ENCODE measurements around the gene TBC1D8.
A peak's percentile ranks its signal among the peaks of the same experiment; 100 is the strongest.

Gene TBC1D8

GRCh38 chr2:101116348-101116747 lies 34.8 kb downstream of the TBC1D8 start:
- TF ChIP-seq YY1 (IDR thresholded peaks at IDR 0.05; ENCODE audit: insufficient read depth, insufficient read length) (no peak), SUZ12 (IDR thresholded peaks at IDR 0.05; ENCODE audit: extremely low read depth, insufficient read depth, insufficient read length) (no peak), ZNF274 (IDR thresholded peaks at IDR 0.05; ENCODE audit: low read depth, low read length) (no peak)
- DNase-seq (ENCODE audit: low read depth, low spot score) = no peak
- Histone ChIP-seq H3K27me3 (ENCODE audit: insufficient read depth, insufficient read length) (no peaks in the 10 kb centered on the region), H3K9ac (ENCODE audit: insufficient read length, low read depth) (no peak overlapping the region), H3K4me1 (ENCODE audit: insufficient read depth, insufficient read length) (peaks cover 9% of the 10 kb centered on the region), H3K9me3 (ENCODE audit: insufficient read depth, low read length) (no peaks in the 10 kb centered on the region), H3K4me3 (ENCODE audit: insufficient read length, low read depth) (no peak overlapping the region), H3K36me3 (ENCODE audit: insufficient read depth, insufficient read length, low read length) (no peaks in the 10 kb centered on the region)

- DNase-seq (ENCODE audit: low read depth, low spot score) = no peak
- H3K27me3 ChIP-seq (ENCODE audit: insufficient read depth, insufficient read length) = no peaks in the 10 kb centered on the region
- H3K9ac ChIP-seq (ENCODE audit: insufficient read length, low read depth) = no peak overlapping the region
- H3K36me3 ChIP-seq (ENCODE audit: insufficient read depth, insufficient read length, low read length) = no peaks in the 10 kb centered on the region
- TF ChIP-seq SUZ12 (IDR thresholded peaks at IDR 0.05; ENCODE audit: extremely low read depth, insufficient read depth, insufficient read length) = no peak
- no peak for TF ChIP-seq ZNF274 (IDR thresholded peaks at IDR 0.05; ENCODE audit: low read depth, low read length)
- TF ChIP-seq YY1 (IDR thresholded peaks at IDR 0.05; ENCODE audit: insufficient read depth, insufficient read length) = no peak
- no peaks in the 10 kb centered on the region for H3K9me3 ChIP-seq (ENCODE audit: insufficient read depth, low read length)
- no peak overlapping the region for H3K4me3 ChIP-seq (ENCODE audit: insufficient read length, low read depth)
- H3K4me1 ChIP-seq (ENCODE audit: insufficient read depth, insufficient read length) = peaks cover 12% of the 10 kb centered on the region
These were observed 35.5 kb downstream of the TBC1D8 start for GRCh38 chr2:101115664-101116063.

- no peak for DNase-seq (ENCODE audit: low read depth, low spot score)
- H3K9me3 ChIP-seq (ENCODE audit: insufficient read depth, low read length) = no peaks in the 10 kb centered on the region
- no peaks in the 10 kb centered on the region for H3K36me3 ChIP-seq (ENCODE audit: insufficient read depth, insufficient read length, low read length)
- no peak overlapping the region for H3K9ac ChIP-seq (ENCODE audit: insufficient read length, low read depth)
- no peaks in the 10 kb centered on the region for H3K27me3 ChIP-seq (ENCODE audit: insufficient read depth, insufficient read length)
- peaks cover 12% of the 10 kb centered on the region for H3K4me1 ChIP-seq (ENCODE audit: insufficient read depth, insufficient read length)
- TF ChIP-seq SUZ12 (IDR thresholded peaks at IDR 0.05; ENCODE audit: extremely low read depth, insufficient read depth, insufficient read length) = no peak
- TF ChIP-seq ZNF274 (IDR thresholded peaks at IDR 0.05; ENCODE audit: low read depth, low read length) = no peak
- TF ChIP-seq YY1 (IDR thresholded peaks at IDR 0.05; ENCODE audit: insufficient read depth, insufficient read length) = no peak
- H3K4me3 ChIP-seq (ENCODE audit: insufficient read length, low read depth) = no peak overlapping the region
These were observed 36.4 kb downstream of the TBC1D8 start for GRCh38 chr2:101114815-101115214.

- no peak overlapping the region for H3K4me3 ChIP-seq (ENCODE audit: insufficient read length, low read depth)
- TF ChIP-seq ZNF274 (IDR thresholded peaks at IDR 0.05; ENCODE audit: low read depth, low read length) (no peak), SUZ12 (IDR thresholded peaks at IDR 0.05; ENCODE audit: extremely low read depth, insufficient read depth, insufficient read length) (no peak), YY1 (IDR thresholded peaks at IDR 0.05; ENCODE audit: insufficient read depth, insufficient read length) (no peak)
- no peaks in the 10 kb centered on the region for H3K27me3 ChIP-seq (ENCODE audit: insufficient read depth, insufficient read length)
- peaks cover 12% of the 10 kb centered on the region for H3K4me1 ChIP-seq (ENCODE audit: insufficient read depth, insufficient read length)
- no peak for DNase-seq (ENCODE audit: low read depth, low spot score)
- H3K36me3 ChIP-seq (ENCODE audit: insufficient read depth, insufficient read length, low read length) = no peaks in the 10 kb centered on the region
- no peaks in the 10 kb centered on the region for H3K9me3 ChIP-seq (ENCODE audit: insufficient read depth, low read length)
- no peak overlapping the region for H3K9ac ChIP-seq (ENCODE audit: insufficient read length, low read depth)
These were observed 36.9 kb downstream of the TBC1D8 start for GRCh38 chr2:101114268-101114783.

GRCh38 chr2:101113441-101114267 lies 37.5 kb downstream of the TBC1D8 start:
- DNase-seq (ENCODE audit: low read depth, low spot score) = peak; percentile 68
- Histone ChIP-seq H3K27me3 (ENCODE audit: insufficient read depth, insufficient read length) (no peaks in the 10 kb centered on the region), H3K36me3 (ENCODE audit: insufficient read depth, insufficient read length, low read length) (no peaks in the 10 kb centered on the region), H3K9ac (ENCODE audit: insufficient read length, low read depth) (no peak overlapping the region), H3K4me3 (ENCODE audit: insufficient read length, low read depth) (no peak overlapping the region), H3K4me1 (ENCODE audit: insufficient read depth, insufficient read length) (peaks cover 12% of the 10 kb centered on the region), H3K9me3 (ENCODE audit: insufficient read depth, low read length) (no peaks in the 10 kb centered on the region)
- TF ChIP-seq SUZ12 (IDR thresholded peaks at IDR 0.05; ENCODE audit: extremely low read depth, insufficient read depth, insufficient read length) (no peak), ZNF274 (IDR thresholded peaks at IDR 0.05; ENCODE audit: low read depth, low read length) (no peak), YY1 (IDR thresholded peaks at IDR 0.05; ENCODE audit: insufficient read depth, insufficient read length) (no peak)

GRCh38 chr2:101112772-101113157 lies 38.4 kb downstream of the TBC1D8 start:
- Histone ChIP-seq H3K9me3 (ENCODE audit: insufficient read depth, low read length) (no peaks in the 10 kb centered on the region), H3K4me1 (ENCODE audit: insufficient read depth, insufficient read length) (peaks cover 10% of the 10 kb centered on the region), H3K27me3 (ENCODE audit: insufficient read depth, insufficient read length) (no peaks in the 10 kb centered on the region), H3K4me3 (ENCODE audit: insufficient read length, low read depth) (no peak overlapping the region), H3K36me3 (ENCODE audit: insufficient read depth, insufficient read length, low read length) (no peaks in the 10 kb centered on the region), H3K9ac (ENCODE audit: insufficient read length, low read depth) (no peak overlapping the region)
- no peak for DNase-seq (ENCODE audit: low read depth, low spot score)
- TF ChIP-seq ZNF274 (IDR thresholded peaks at IDR 0.05; ENCODE audit: low read depth, low read length) (no peak), SUZ12 (IDR thresholded peaks at IDR 0.05; ENCODE audit: extremely low read depth, insufficient read depth, insufficient read length) (no peak), YY1 (IDR thresholded peaks at IDR 0.05; ENCODE audit: insufficient read depth, insufficient read length) (no peak)

GRCh38 chr2:101111917-101112771 lies 39.0 kb downstream of the TBC1D8 start:
- no peak for DNase-seq (ENCODE audit: low read depth, low spot score)
- Histone ChIP-seq H3K36me3 (ENCODE audit: insufficient read depth, insufficient read length, low read length) (no peaks in the 10 kb centered on the region), H3K4me1 (ENCODE audit: insufficient read depth, insufficient read length) (peaks cover 10% of the 10 kb centered on the region), H3K27me3 (ENCODE audit: insufficient read depth, insufficient read length) (no peaks in the 10 kb centered on the region), H3K9ac (ENCODE audit: insufficient read length, low read depth) (no peak overlapping the region), H3K9me3 (ENCODE audit: insufficient read depth, low read length) (no peaks in the 10 kb centered on the region), H3K4me3 (ENCODE audit: insufficient read length, low read depth) (no peak overlapping the region)
- no peak for TF ChIP-seq SUZ12 (IDR thresholded peaks at IDR 0.05; ENCODE audit: extremely low read depth, insufficient read depth, insufficient read length)
- TF ChIP-seq YY1 (IDR thresholded peaks at IDR 0.05; ENCODE audit: insufficient read depth, insufficient read length) = no peak
- TF ChIP-seq ZNF274 (IDR thresholded peaks at IDR 0.05; ENCODE audit: low read depth, low read length) = no peak

Measured in NT2/D1 (cell line).